KMS-11 (cell line): ENCODE measurements around the gene KCNK17.

ENCODE experiments used
- H2AFZ ChIP-seq: fragments of 200-600 bp; sonication (generic); 2 replicates; pipeline ENCODE4 v1.6.1; 2016; ENCODE audit warnings: antibody characterized with exemption, mixed run types, low read depth
- H3K27ac ChIP-seq: fragments of 200-600 bp; sonication (generic); 2 replicates; pipeline ENCODE4 v1.6.1; 2016; ENCODE audit warnings: mild to moderate bottlenecking, mixed run types
- H3K27me3 ChIP-seq: fragments of 200-600 bp; sonication (generic); 2 replicates; pipeline ENCODE4 v1.6.1; 2017; ENCODE audit warnings: mild to moderate bottlenecking, low read depth, mixed run types, moderate library complexity; ENCODE audit not compliant: insufficient read depth
- H3K36me3 ChIP-seq: fragments of 200-600 bp; sonication (generic); 2 replicates; pipeline ENCODE4 v1.6.1; 2017; ENCODE audit warnings: mild to moderate bottlenecking, mixed run types; ENCODE audit not compliant: insufficient read depth
- H3K4me1 ChIP-seq: fragments of 200-600 bp; sonication (generic); 2 replicates; pipeline ENCODE4 v1.6.1; 2016; ENCODE audit warnings: mild to moderate bottlenecking, low read depth, mixed run types; ENCODE audit not compliant: poor library complexity, severe bottlenecking
- H3K4me2 ChIP-seq: fragments of 200-600 bp; sonication (generic); 2 replicates; pipeline ENCODE4 v1.7.0; 2016; ENCODE audit warnings: mild to moderate bottlenecking, mixed run types
- H3K4me3 ChIP-seq: fragments of 200-600 bp; sonication (generic); IDR thresholded peaks from 2 replicates; pipeline ENCODE4 v1.6.1; 2017; ENCODE audit warnings: low read depth, low read length, mixed read lengths; ENCODE audit not compliant: insufficient read depth
- H3K79me2 ChIP-seq: fragments of 200-600 bp; sonication (generic); 2 replicates; pipeline ENCODE4 v1.6.1; 2016; ENCODE audit warnings: low read depth, mixed run types; ENCODE audit not compliant: insufficient read depth
- H3K9ac ChIP-seq: fragments of 200-600 bp; sonication (generic); 2 replicates; pipeline ENCODE4 v1.6.1; 2016; ENCODE audit warnings: mild to moderate bottlenecking, mixed run types
- H4K20me1 ChIP-seq: fragments of 200-600 bp; sonication (generic); 2 replicates; pipeline ENCODE4 v1.6.1; 2016; ENCODE audit warnings: mild to moderate bottlenecking, mixed run types; ENCODE audit not compliant: insufficient read depth
- CTCF ChIP-seq: fragments of 200-600 bp; sonication (generic); conservative IDR thresholded peaks from 2 replicates; pipeline ENCODE4 v1.6.1; 2017; ENCODE audit warnings: low read depth, mild to moderate bottlenecking, antibody characterized with exemption, low read length, moderate library complexity, mixed read lengths

KCNK17 gene

GRCh38 chr6:39266782-39267355 is 47.4 kb downstream of the KCNK17 start:
- TF ChIP-seq CTCF, result no peak
- no peak overlapping the region for H3K27ac ChIP-seq
- H3K4me2 ChIP-seq, result no peak overlapping the region

GRCh38 chr6:39266375-39266774 is 47.8 kb downstream of the KCNK17 start:
- Histone ChIP-seq H4K20me1 (no peaks in the 10 kb centered on the region), H3K4me3 (no peak overlapping the region), H3K4me1 (peaks cover 15% of the 10 kb centered on the region), H3K4me2 (no peak overlapping the region), H3K27ac (no peak overlapping the region), H3K9ac (no peak overlapping the region), H3K36me3 (no peaks in the 10 kb centered on the region), H3K27me3 (no peaks in the 10 kb centered on the region), H3K79me2 (no peaks in the 10 kb centered on the region), H2AFZ (no peak overlapping the region)
- no peak for TF ChIP-seq CTCF

More at GRCh38 chr6:39266782-39267355, 47.4 kb downstream of the KCNK17 start:
- H2AFZ ChIP-seq, result no peak overlapping the region
- H3K4me1 ChIP-seq, result peaks cover 15% of the 10 kb centered on the region
- H3K36me3 ChIP-seq, result no peaks in the 10 kb centered on the region
- no peak overlapping the region for H3K9ac ChIP-seq
- H3K4me3 ChIP-seq, result no peak overlapping the region
- H3K79me2 ChIP-seq, result no peaks in the 10 kb centered on the region
- H3K27me3 ChIP-seq, result no peaks in the 10 kb centered on the region
- H4K20me1 ChIP-seq, result no peaks in the 10 kb centered on the region

GRCh38 chr6:39263303-39264037 is 50.7 kb downstream of the KCNK17 start:
- H3K27ac ChIP-seq, result peak overlapping the region; percentile 12; the same call in 1 of the 2 replicates
- no peak overlapping the region for H3K9ac ChIP-seq
- H3K4me2 ChIP-seq, result peak overlapping the region; percentile 11; the same call in 1 of the 2 replicates
- no peak overlapping the region for H2AFZ ChIP-seq
- H4K20me1 ChIP-seq, result no peaks in the 10 kb centered on the region
- peaks cover 15% of the 10 kb centered on the region for H3K4me1 ChIP-seq
- no peaks in the 10 kb centered on the region for H3K79me2 ChIP-seq
- H3K27me3 ChIP-seq, result no peaks in the 10 kb centered on the region
- no peak overlapping the region for H3K4me3 ChIP-seq
- TF ChIP-seq CTCF, result no peak
- H3K36me3 ChIP-seq, result no peaks in the 10 kb centered on the region

- no peak overlapping the region for H3K9ac ChIP-seq
- H3K79me2 ChIP-seq, result no peaks in the 10 kb centered on the region
- no peak overlapping the region for H3K4me2 ChIP-seq
- H4K20me1 ChIP-seq, result no peaks in the 10 kb centered on the region
- H3K27ac ChIP-seq, result no peak overlapping the region
- H3K36me3 ChIP-seq, result no peaks in the 10 kb centered on the region
- peaks cover 15% of the 10 kb centered on the region for H3K4me1 ChIP-seq
- TF ChIP-seq CTCF, result no peak
- no peaks in the 10 kb centered on the region for H3K27me3 ChIP-seq
- H2AFZ ChIP-seq, result no peak overlapping the region
- H3K4me3 ChIP-seq, result no peak overlapping the region
Measured at GRCh38 chr6:39261751-39262150, 52.5 kb downstream of the KCNK17 start.
